Measurements from ENCODE around the gene CTNS. TPM values are rescaled to one million over a fixed set of nuclear protein-coding genes. Genes with fewer than 3 reads are reported as not detected.

The CTNS gene
- total RNA-seq, 1 donor from 2014 or later: 12.8 TPM

GRCh38 chr17:3610523-3610922 is 26.0 kb upstream of the CTNS start:
- H3K4me3 Mint-ChIP-seq: no peak overlapping the region
- no peaks in the 10 kb centered on the region for H3K9me3 Mint-ChIP-seq
- H3K4me1 Mint-ChIP-seq: no peaks in the 10 kb centered on the region
- H3K27ac Mint-ChIP-seq: no peak overlapping the region
- H3K36me3 Mint-ChIP-seq (ENCODE audit: low read depth): peaks cover 46% of the 10 kb centered on the region
- ChIA-PET CTCF (no interaction called here), POLR2A (no interaction called here)
- H3K27me3 Mint-ChIP-seq: no peaks in the 10 kb centered on the region
- no peak for ATAC-seq (ENCODE audit: low read depth)
- no peak for TF ChIP-seq CTCF (IDR thresholded peaks at IDR 0.05)
- intact Hi-C loops (cut with micrococcal nuclease): no loop called here
- no peak for DNase-seq

GRCh38 chr17:3613124-3613523 is 23.4 kb upstream of the CTNS start:
- ATAC-seq (ENCODE audit: low read depth): no peak
- DNase-seq: no peak
- H3K27ac Mint-ChIP-seq: no peak overlapping the region
- peaks cover 4% of the 10 kb centered on the region for H3K9me3 Mint-ChIP-seq
- TF ChIP-seq CTCF (IDR thresholded peaks at IDR 0.05): no peak
- no peak overlapping the region for H3K4me3 Mint-ChIP-seq
- intact Hi-C loops (cut with micrococcal nuclease): no loop called here
- no peaks in the 10 kb centered on the region for H3K27me3 Mint-ChIP-seq
- H3K4me1 Mint-ChIP-seq: no peaks in the 10 kb centered on the region
- ChIA-PET POLR2A (no interaction called here), CTCF (no interaction called here)
- H3K36me3 Mint-ChIP-seq (ENCODE audit: low read depth): peaks cover 66% of the 10 kb centered on the region

GRCh38 chr17:3615160-3615870 is 21.2 kb upstream of the CTNS start:
- peaks cover 63% of the 10 kb centered on the region for H3K36me3 Mint-ChIP-seq (ENCODE audit: low read depth)
- no peak for TF ChIP-seq CTCF (IDR thresholded peaks at IDR 0.05)
- H3K4me1 Mint-ChIP-seq: no peaks in the 10 kb centered on the region
- ATAC-seq (ENCODE audit: low read depth) (no peak), DNase-seq (no peak)
- H3K27me3 Mint-ChIP-seq: no peaks in the 10 kb centered on the region
- H3K27ac Mint-ChIP-seq: no peak overlapping the region
- intact Hi-C loops (cut with micrococcal nuclease): no loop called here
- ChIA-PET POLR2A (no interaction called here), CTCF (no interaction called here)
- no peak overlapping the region for H3K4me3 Mint-ChIP-seq
- peaks cover 4% of the 10 kb centered on the region for H3K9me3 Mint-ChIP-seq

- H3K27me3 Mint-ChIP-seq: no peaks in the 10 kb centered on the region
- TF ChIP-seq CTCF (IDR thresholded peaks at IDR 0.05): no peak
- POLR2A ChIA-PET: no interaction called here
- H3K4me1 Mint-ChIP-seq: no peaks in the 10 kb centered on the region
- H3K9me3 Mint-ChIP-seq: peaks cover 4% of the 10 kb centered on the region
- H3K36me3 Mint-ChIP-seq (ENCODE audit: low read depth): peaks cover 78% of the 10 kb centered on the region
- H3K4me3 Mint-ChIP-seq: no peak overlapping the region
- ATAC-seq (ENCODE audit: low read depth) (no peak), DNase-seq (no peak)
- CTCF ChIA-PET: no interaction called here
- H3K27ac Mint-ChIP-seq: no peak overlapping the region
- intact Hi-C loops (cut with micrococcal nuclease): no loop called here
Measured at GRCh38 chr17:3621146-3621720, 15.3 kb upstream of the CTNS start.

- intact Hi-C loops (cut with micrococcal nuclease): no loop called here
- Mint-ChIP-seq H3K4me1 (no peaks in the 10 kb centered on the region), H3K9me3 (no peaks in the 10 kb centered on the region), H3K4me3 (no peak overlapping the region), H3K27me3 (no peaks in the 10 kb centered on the region), H3K27ac (no peak overlapping the region), H3K36me3 (ENCODE audit: low read depth) (peaks cover 74% of the 10 kb centered on the region)
- CTCF ChIA-PET: no interaction called here
- DNase-seq (no peak), ATAC-seq (ENCODE audit: low read depth) (no peak)
- TF ChIP-seq CTCF (IDR thresholded peaks at IDR 0.05): no peak
- POLR2A ChIA-PET: interaction anchor here (0.7 kb wide), 1 partner anchor 183 kb away, joined by 5 read pairs; no protein-coding TSS in a partner anchor
Measured at GRCh38 chr17:3622977-3623594, 13.5 kb upstream of the CTNS start.
